IMR-90 (cell line): ENCODE results near the gene NR1D2. TPM values are rescaled to one million over a fixed set of nuclear protein-coding genes. Genes with fewer than 3 reads are reported as not detected.

Source experiments
- ATAC-seq: fragments of 200-7000 bp; cut with Tn5 transposase; 2 replicates; pipeline ENCODE4 v1.9.1; 2020; ENCODE audit warnings: low read depth, mild to moderate bottlenecking, moderate library complexity
- BruUV-seq: library from RNA; stranded (reverse); fragments of 400-500 nt; replicated peaks from 2 replicates; lab custom pipeline; 2021; lab: Mats Ljungman, UMichigan
- CTCF ChIA-PET: fragments of 300-600 bp; formaldehyde crosslinking; extraction: SDS; loops from one replicate; lab custom pipeline; 2021; ENCODE audit warnings: antibody characterized with exemption; lab: Yijun Ruan, JAX
- POLR2A ChIA-PET: fragments of 300-600 bp; sonication (Branson Sonifier 250); formaldehyde crosslinking; loops from one replicate; lab custom pipeline; 2022; ENCODE audit warnings: antibody characterized with exemption; ENCODE audit not compliant: unreplicated experiment; lab: Charles Lee
- DNase-seq: peaks from one replicate; pipeline ENCODE4 v3.0.0; 2013
- H2AFZ ChIP-seq: replicated peaks from 2 replicates; pipeline ENCODE3; 2013; ENCODE audit warnings: low read length, mild to moderate bottlenecking; ENCODE audit not compliant: poor library complexity
- H2AK5ac ChIP-seq: 2 replicates; pipeline ENCODE4 v1.6.1; 2013; ENCODE audit warnings: low read depth, low read length, inconsistent platforms
- H2AK9ac ChIP-seq: replicated peaks from 2 replicates; pipeline ENCODE3; 2013; ENCODE audit warnings: mild to moderate bottlenecking, low read depth, low read length, moderate library complexity; ENCODE audit not compliant: poor library complexity
- H2BK120ac ChIP-seq: 2 replicates; pipeline ENCODE4 v1.6.1; 2013; ENCODE audit warnings: low read depth, low read length, inconsistent platforms
- H2BK15ac ChIP-seq: 3 replicates; pipeline ENCODE4 v1.6.1; 2013; ENCODE audit warnings: low read depth, low read length, inconsistent platforms
- H2BK20ac ChIP-seq: 2 replicates; pipeline ENCODE4 v1.6.1; 2013; ENCODE audit warnings: low read depth, mild to moderate bottlenecking, inconsistent platforms, low read length, moderate library complexity
- H2BK5ac ChIP-seq: 2 replicates; pipeline ENCODE4 v1.6.1; 2013; ENCODE audit warnings: mild to moderate bottlenecking, low read depth, low read length, inconsistent platforms; ENCODE audit not compliant: poor library complexity, severe bottlenecking
- H3K14ac ChIP-seq: replicated peaks from 2 replicates; pipeline ENCODE4 v1.6.1; 2013; ENCODE audit warnings: low read depth, low read length, inconsistent platforms
- H3K18ac ChIP-seq: 2 replicates; pipeline ENCODE4 v1.6.1; 2013; ENCODE audit warnings: low read depth, low read length, control low read depth
- H3K23ac ChIP-seq: 2 replicates; pipeline ENCODE4 v1.6.1; 2013; ENCODE audit warnings: low read depth, low read length, inconsistent platforms
- H3K27ac ChIP-seq: 2 replicates; pipeline ENCODE4 v1.5.1; 2013; ENCODE audit warnings: mild to moderate bottlenecking, control low read depth, low read length; ENCODE audit not compliant: insufficient read depth
- H3K27me3 ChIP-seq: 2 replicates; pipeline ENCODE4 v1.6.1; 2013; ENCODE audit warnings: low read length; ENCODE audit not compliant: control insufficient read depth, insufficient read depth
- H3K36me3 ChIP-seq: 2 replicates; pipeline ENCODE4 v1.6.1; 2013; ENCODE audit warnings: low read length, mixed read lengths; ENCODE audit not compliant: control insufficient read depth, insufficient read depth
- H3K4ac ChIP-seq: 2 replicates; pipeline ENCODE4 v1.6.1; 2013; ENCODE audit warnings: low read depth, low read length, inconsistent platforms
- H3K4me1 ChIP-seq: 2 replicates; pipeline ENCODE4 v1.6.1; 2013; ENCODE audit warnings: low read length, mixed read lengths; ENCODE audit not compliant: control insufficient read depth, insufficient read depth
- H3K4me2 ChIP-seq: 2 replicates; pipeline ENCODE4 v1.6.1; 2013; ENCODE audit warnings: low read depth, mild to moderate bottlenecking, control low read depth, low read length, moderate library complexity
- H3K4me3 ChIP-seq: 2 replicates; pipeline ENCODE4 v1.5.1; 2013; ENCODE audit warnings: low read depth, mild to moderate bottlenecking, control low read depth, low read length, moderate library complexity; ENCODE audit not compliant: insufficient read depth
- H3K56ac ChIP-seq: 2 replicates; pipeline ENCODE4 v1.6.1; 2013; ENCODE audit warnings: low read length, inconsistent platforms; ENCODE audit not compliant: insufficient read depth; ENCODE audit errors: extremely low read depth
- H3K79me1 ChIP-seq, 2 experiments: 2 replicates each; pipeline ENCODE4 v1.6.1; 2013; ENCODE audit warnings: low read length in 2 of 2, inconsistent platforms in 1 of 2, low read depth in 1 of 2
- H3K9ac ChIP-seq: 2 replicates; pipeline ENCODE4 v1.6.1; 2013; ENCODE audit warnings: low read depth, low read length, control low read depth
- H3K9me1 ChIP-seq: 2 replicates; pipeline ENCODE4 v1.6.1; 2013; ENCODE audit warnings: low read length, inconsistent platforms; ENCODE audit not compliant: insufficient read depth
- H3K9me3 ChIP-seq: 2 replicates; pipeline ENCODE4 v1.6.1; 2013; ENCODE audit warnings: low read length; ENCODE audit not compliant: control insufficient read depth, insufficient read depth
- H4K20me1 ChIP-seq: 2 replicates; pipeline ENCODE4 v1.6.1; 2013; ENCODE audit warnings: low read length, inconsistent platforms; ENCODE audit not compliant: insufficient read depth
- H4K5ac ChIP-seq: 2 replicates; pipeline ENCODE4 v1.6.1; 2013; ENCODE audit warnings: mild to moderate bottlenecking, low read depth, low read length, control low read depth
- H4K8ac ChIP-seq, 2 experiments: 2 replicates each; pipeline ENCODE4 v1.6.1; 2013; ENCODE audit warnings: low read depth in 2 of 2, low read length in 2 of 2, control low read depth in 1 of 2, inconsistent platforms in 1 of 2
- H4K91ac ChIP-seq: 2 replicates; pipeline ENCODE4 v1.6.1; 2013; ENCODE audit warnings: low read depth, low read length, inconsistent platforms; ENCODE audit not compliant: insufficient read depth
- CEBPB ChIP-seq: IDR thresholded peaks from 2 replicates; pipeline ENCODE4 v1.6.1; 2012; ENCODE audit warnings: low read depth, low read length, improper control_type of control experiment
- CHD1 ChIP-seq: IDR thresholded peaks from 2 replicates; pipeline ENCODE4 v1.6.1; 2012; ENCODE audit warnings: low read depth, low read length, improper control_type of control experiment
- dilution Hi-C: fragments of 300-500 bp; cut with HindIII; formaldehyde crosslinking; loops from one replicate; pipeline ENCODE4 v1.14.3; 2018; ENCODE audit warnings: low sequenced_read_pairs; ENCODE audit not compliant: unreplicated experiment
- in situ Hi-C: fragments of 300-500 bp; cut with MboI; formaldehyde crosslinking; loops from 3 replicates; pipeline ENCODE4 v1.14.3; 2019; ENCODE audit warnings: low sequenced_read_pairs, inconsistent platforms, mixed read lengths
- intact Hi-C: fragments of 100-400 bp; cut with micrococcal nuclease; formaldehyde crosslinking; loops from 2 replicates; pipeline ENCODE4 v1.10.0; 2022
- polyA plus RNA-seq, 3 experiments: library from polyadenylated mRNA; depleted of rRNA; stranded (reverse); fragments of >200 nt; gene quantifications; 2 replicates each; pipeline ENCODE4 v1.2.3, GENCODE V29; 2012; ENCODE audit warnings: low replicate concordance in 1 of 3
- total RNA-seq: library from RNA; depleted of rRNA; stranded (reverse); fragments of >200 nt; gene quantifications from 2 replicates; pipeline ENCODE4 v1.2.3, GENCODE V29; 2012

NR1D2 gene
- total and polyA plus RNA-seq, 2 of the 4 experiments (the other 2 are of a cell fraction), result 8.1 to 41.0 TPM

GRCh38 chr3:23938688-23939087 lies 6.4 kb upstream of the NR1D2 start:
- Histone ChIP-seq H2AK5ac (no peak overlapping the region), H2AFZ (no peak overlapping the region), H2BK120ac (no peak overlapping the region), H3K56ac (no peak overlapping the region), H3K79me1 (no peaks in the 10 kb centered on the region), H3K9me3 (peaks cover 3% of the 10 kb centered on the region), H4K8ac (no peak overlapping the region), H3K27ac (no peak overlapping the region), H3K23ac (no peak overlapping the region), H3K36me3 (no peaks in the 10 kb centered on the region), H4K20me1 (no peaks in the 10 kb centered on the region), H3K4me2 (no peak overlapping the region), H3K9ac (no peak overlapping the region), H2BK20ac (no peak overlapping the region), H2BK15ac (no peak overlapping the region), H3K9me1 (no peaks in the 10 kb centered on the region), H2BK5ac (no peak overlapping the region), H4K5ac (no peak overlapping the region), H3K4ac (no peak overlapping the region), H3K27me3 (peaks cover 4% of the 10 kb centered on the region; the same call in 1 of the 2 replicates), H3K18ac (no peak overlapping the region), H3K4me3 (no peak overlapping the region), H3K14ac (no peak overlapping the region), H3K4me1 (peaks cover 2% of the 10 kb centered on the region; the same call in 1 of the 2 replicates), H2AK9ac (peak overlapping the region; percentile 13), H4K91ac (no peak overlapping the region)
- intact Hi-C loops, result no loop called here
- dilution Hi-C loops, result no loop called here
- ATAC-seq (no peak), DNase-seq (no peak)
- CTCF ChIA-PET, result interaction anchor here (1.0 kb wide), 1 partner anchor 53 kb away, joined by 4 read pairs; no protein-coding TSS in a partner anchor
- POLR2A ChIA-PET, result no interaction called here
- TF ChIP-seq CHD1 (no peak), CEBPB (peak; percentile 49; the same call in 1 of the 2 replicates)
- in situ Hi-C loops, result no loop called here
- BruUV-seq, result no TSS peak
